Measurements from ENCODE around the gene ABCG1. TPM values are rescaled to one million over a fixed set of nuclear protein-coding genes. Genes with fewer than 3 reads are reported as not detected.

ABCG1 gene
- polyA plus RNA-seq, 1 donor from 2014 or later: 11.6 TPM

DNA sequence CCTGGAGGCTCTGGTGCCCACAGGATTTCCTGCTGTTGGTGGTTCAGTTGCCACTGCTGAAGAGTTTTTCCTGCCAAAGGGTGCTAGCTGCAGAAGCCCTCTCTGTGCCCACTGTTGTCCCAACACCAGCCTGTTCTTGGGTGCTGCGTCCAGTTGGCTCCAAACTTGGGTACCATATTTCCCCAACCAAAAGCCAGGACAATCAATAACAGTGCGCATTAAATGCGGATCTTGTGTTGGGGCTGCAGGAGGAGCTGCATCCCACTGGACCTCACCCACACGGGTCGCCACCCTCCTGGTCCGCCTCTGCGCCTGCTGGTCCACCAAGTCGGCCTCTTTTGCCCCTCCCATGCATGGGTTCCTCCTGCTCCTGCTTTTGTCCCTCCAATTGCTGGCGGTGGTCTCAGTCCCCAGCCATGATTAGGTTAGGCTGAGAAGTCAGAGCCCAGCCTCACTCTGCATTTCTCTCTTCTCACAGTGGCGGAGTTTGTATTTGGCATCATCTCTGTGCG, 9.8 kb downstream of the ABCG1 start:
- Mint-ChIP-seq H3K4me1 (peaks cover 38 to 43% (median 38%) of the 10 kb centered on the region in 3 donors), H3K27me3 (no peaks in the 10 kb centered on the region), H3K4me3 (peak overlapping the region in 2 of 4 donors; percentile 39 to 61), H3K36me3 (peaks cover 8% of the 10 kb centered on the region), H3K9me3 (no peaks in the 10 kb centered on the region), H3K27ac (peak overlapping the region in 2 of 3 donors; percentile 93 to 95)

- no peaks in the 10 kb centered on the region for H3K27me3 Mint-ChIP-seq
- H3K36me3 Mint-ChIP-seq: peaks cover 8% of the 10 kb centered on the region
- peak overlapping the region in 1 of 3 donors; percentile 100 for H3K27ac Mint-ChIP-seq
- H3K4me3 Mint-ChIP-seq: no peak overlapping the region
- H3K9me3 Mint-ChIP-seq: no peaks in the 10 kb centered on the region
- peaks cover 43 to 50% (median 44%) of the 10 kb centered on the region in 3 donors for H3K4me1 Mint-ChIP-seq
These were observed 10.7 kb downstream of the ABCG1 start for GRCh38 chr21:42229676-42230075.

DNA sequence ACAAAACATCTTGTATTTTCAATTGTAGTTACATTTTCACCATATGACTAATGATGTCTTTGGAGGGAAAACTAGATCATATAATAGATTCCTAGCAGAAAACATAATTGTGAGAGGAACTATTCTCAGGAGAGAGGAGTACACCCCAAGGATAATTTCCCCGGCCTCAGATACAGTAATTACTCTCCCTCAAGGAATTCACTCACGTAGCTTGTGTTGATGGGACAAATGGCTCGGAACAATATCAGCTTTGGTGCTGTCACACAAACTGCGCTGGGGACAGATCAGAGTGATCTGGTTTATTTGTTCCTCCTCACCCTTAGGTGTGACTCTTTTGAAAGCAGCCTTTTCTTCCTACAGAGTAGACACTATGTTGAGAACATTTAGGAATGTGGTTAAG, 11.2 kb downstream of the ABCG1 start:
- peak overlapping the region in 2 of 4 donors; percentile 22 to 27 for H3K4me3 Mint-ChIP-seq
- peaks cover 45 to 52% (median 46%) of the 10 kb centered on the region in 3 donors for H3K4me1 Mint-ChIP-seq
- H3K27me3 Mint-ChIP-seq: no peaks in the 10 kb centered on the region
- H3K27ac Mint-ChIP-seq: peak overlapping the region in 1 of 3 donors; percentile 100
- no peaks in the 10 kb centered on the region for H3K9me3 Mint-ChIP-seq
- H3K36me3 Mint-ChIP-seq: peaks cover 8% of the 10 kb centered on the region

DNA sequence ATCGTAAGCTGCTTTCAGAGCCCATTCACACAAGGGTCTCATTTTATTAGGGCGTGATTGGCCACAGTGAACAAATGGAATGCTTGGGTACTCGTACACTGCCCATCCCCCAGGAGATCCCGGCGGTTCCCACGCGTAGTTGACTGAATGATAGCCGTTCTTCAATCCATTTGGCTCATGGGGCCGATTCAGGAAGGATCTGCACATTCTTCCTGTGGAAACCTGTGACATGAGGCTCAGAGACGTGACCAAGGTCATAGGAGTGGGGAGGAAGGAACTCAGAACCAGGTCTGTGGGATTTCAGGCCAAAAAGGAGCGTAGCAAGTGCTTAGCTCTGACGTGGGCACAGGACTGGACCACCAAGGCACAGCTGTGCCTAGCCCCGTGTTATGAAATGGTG, 11.7 kb downstream of the ABCG1 start:
- peak overlapping the region in 2 of 3 donors; percentile 73 to 100 for H3K27ac Mint-ChIP-seq
- peak overlapping the region in 2 of 4 donors; percentile 22 to 31 for H3K4me3 Mint-ChIP-seq
- peaks cover 6% of the 10 kb centered on the region for H3K36me3 Mint-ChIP-seq
- peaks cover 49 to 56% (median 50%) of the 10 kb centered on the region in 3 donors for H3K4me1 Mint-ChIP-seq
- no peaks in the 10 kb centered on the region for H3K9me3 Mint-ChIP-seq
- H3K27me3 Mint-ChIP-seq: no peaks in the 10 kb centered on the region

- H3K27ac Mint-ChIP-seq: peak overlapping the region; percentile 53 to 100 (median 73)
- no peaks in the 10 kb centered on the region for H3K27me3 Mint-ChIP-seq
- H3K4me1 Mint-ChIP-seq: peaks cover 54 to 63% (median 59%) of the 10 kb centered on the region in 3 donors
- H3K36me3 Mint-ChIP-seq: peaks cover 4% of the 10 kb centered on the region
- H3K4me3 Mint-ChIP-seq: peak overlapping the region in 1 of 4 donors; percentile 91
- H3K9me3 Mint-ChIP-seq: no peaks in the 10 kb centered on the region
These were observed 12.8 kb downstream of the ABCG1 start for GRCh38 chr21:42231756-42232155.

DNA sequence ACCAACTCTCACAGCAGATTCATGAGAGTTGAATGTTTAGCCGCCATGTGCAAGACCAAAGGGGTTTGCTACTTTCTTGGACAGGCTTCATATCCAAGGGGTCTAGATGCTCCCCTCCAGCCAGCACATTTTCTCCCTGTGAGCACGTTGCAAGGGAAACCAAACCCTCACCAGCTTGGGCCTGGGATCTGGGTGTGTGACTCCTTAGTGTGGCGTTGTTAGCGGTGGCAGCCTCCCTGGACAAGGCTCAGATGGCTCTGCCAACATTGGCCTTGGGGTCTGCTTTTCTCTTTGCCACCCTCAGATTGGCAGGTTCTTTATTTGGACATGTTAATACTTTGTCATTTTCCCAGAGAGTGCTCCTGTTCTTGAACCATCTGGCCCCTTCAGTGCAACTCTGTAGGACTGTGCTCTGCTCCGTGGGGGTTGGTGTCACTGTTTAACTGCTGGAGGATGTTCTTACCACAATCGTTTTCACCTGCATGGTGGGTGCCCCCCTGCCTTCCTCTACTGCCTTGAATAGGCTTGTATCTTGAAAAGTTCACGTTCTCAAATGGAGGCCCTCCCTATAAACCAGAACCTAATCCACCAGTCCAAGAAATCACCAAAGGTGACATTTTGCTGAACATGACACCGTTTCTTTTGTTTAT, 13.4 kb downstream of the ABCG1 start:
- Mint-ChIP-seq H3K36me3 (peaks cover 5% of the 10 kb centered on the region), H3K4me1 (peaks cover 57 to 68% (median 63%) of the 10 kb centered on the region in 3 donors), H3K27me3 (no peaks in the 10 kb centered on the region), H3K9me3 (no peaks in the 10 kb centered on the region), H3K4me3 (peak overlapping the region; percentile 50 to 93 (median 92)), H3K27ac (peak overlapping the region; percentile 97 to 100 (median 99))

DNA sequence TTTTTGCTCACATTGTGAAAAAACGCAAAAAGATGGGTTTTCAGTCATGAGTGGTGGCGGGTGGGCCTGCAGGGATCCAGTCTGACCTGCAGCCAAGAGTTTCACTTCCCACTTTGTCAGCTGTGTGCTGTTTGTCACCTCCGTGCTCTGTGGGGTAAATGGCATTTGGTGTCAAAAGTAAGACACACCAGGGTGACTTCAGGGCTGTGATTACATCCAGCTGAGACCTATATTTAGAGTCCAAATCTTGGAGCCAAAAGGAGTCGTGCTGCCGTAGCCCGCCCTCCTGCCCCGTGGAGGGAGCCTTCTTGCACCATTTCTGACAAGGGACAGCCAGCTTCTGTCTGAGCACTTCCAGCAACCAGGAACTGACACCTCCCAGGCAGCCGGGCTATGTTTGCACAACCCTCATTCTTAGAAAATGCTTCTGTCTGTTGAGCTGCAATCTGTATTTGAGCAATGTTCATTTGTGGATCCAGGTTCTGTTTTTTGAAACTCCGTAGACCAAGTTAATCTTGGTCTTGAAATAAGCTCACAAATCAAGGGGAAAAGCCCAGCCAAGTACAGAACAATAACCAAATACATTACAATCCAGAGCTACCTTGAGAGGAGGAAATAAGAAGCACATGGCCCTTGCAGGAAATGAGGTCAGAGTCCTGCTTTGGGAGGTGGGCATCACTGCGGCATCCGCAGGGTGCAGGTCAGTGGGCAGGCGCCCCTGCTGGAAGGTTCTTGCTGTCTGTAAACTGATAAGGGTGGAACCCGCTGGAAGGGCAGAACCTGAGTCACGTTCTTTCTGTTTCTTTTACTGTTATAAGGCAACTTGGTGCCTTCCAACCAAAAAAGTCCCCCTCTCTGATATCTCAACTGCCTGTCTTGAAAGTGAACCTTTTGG, 14.4 kb downstream of the ABCG1 start:
- no peaks in the 10 kb centered on the region for H3K9me3 Mint-ChIP-seq
- H3K4me3 Mint-ChIP-seq: peak overlapping the region; percentile 75 to 93 (median 92)
- H3K4me1 Mint-ChIP-seq: peaks cover 55 to 67% (median 62%) of the 10 kb centered on the region in 3 donors
- H3K36me3 Mint-ChIP-seq: peaks cover 1% of the 10 kb centered on the region
- peak overlapping the region; percentile 97 to 100 (median 99) for H3K27ac Mint-ChIP-seq
- no peaks in the 10 kb centered on the region for H3K27me3 Mint-ChIP-seq

- H3K36me3 Mint-ChIP-seq: peaks cover 1% of the 10 kb centered on the region
- H3K4me3 Mint-ChIP-seq: peak overlapping the region; percentile 75 to 95 (median 92)
- H3K9me3 Mint-ChIP-seq: no peaks in the 10 kb centered on the region
- H3K27ac Mint-ChIP-seq: peak overlapping the region; percentile 97 to 100 (median 99)
- no peaks in the 10 kb centered on the region for H3K27me3 Mint-ChIP-seq
- peaks cover 55 to 69% (median 62%) of the 10 kb centered on the region in 3 donors for H3K4me1 Mint-ChIP-seq
These were observed 15.1 kb downstream of the ABCG1 start for GRCh38 chr21:42234041-42234440.

DNA sequence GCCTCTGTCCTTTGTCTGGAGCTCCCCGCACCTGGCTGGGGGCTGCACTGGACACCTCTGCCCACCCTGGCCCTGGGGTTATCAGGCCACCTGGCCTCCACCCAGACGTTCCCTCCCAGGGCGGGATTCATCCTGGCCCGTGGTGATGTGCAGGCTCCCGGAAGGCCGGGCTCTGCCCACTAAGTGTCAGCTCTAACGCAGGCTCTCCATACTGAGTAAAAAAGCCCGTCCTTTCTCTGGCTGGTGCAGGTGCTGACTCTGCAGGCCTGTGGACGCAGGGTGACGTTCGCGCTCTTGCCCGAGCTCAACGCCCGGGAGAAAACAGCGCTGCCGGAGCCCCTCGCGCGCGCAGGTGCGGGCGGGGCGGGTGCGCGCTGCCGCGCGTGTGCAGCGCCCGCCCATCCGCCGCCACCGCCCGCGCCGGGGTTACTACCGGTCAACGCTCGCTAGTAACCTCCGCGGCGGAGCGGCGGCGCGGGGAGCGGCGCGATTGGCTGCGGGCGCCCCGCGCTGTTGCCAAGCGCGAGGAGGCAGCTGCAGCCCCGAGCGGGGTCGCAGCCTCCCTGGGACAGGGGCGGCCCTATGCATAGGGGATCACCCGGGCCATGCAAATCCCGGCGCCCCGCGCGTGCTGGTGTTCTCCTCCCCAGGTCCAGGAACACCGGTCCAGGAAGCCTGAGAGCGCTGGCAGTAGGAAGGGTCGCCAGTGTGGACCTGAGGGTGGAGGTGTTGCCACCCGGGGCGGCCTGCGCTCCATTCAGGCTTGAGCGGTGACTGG, 15.7 kb downstream of the ABCG1 start:
- peak overlapping the region; percentile 97 to 100 (median 99) for H3K27ac Mint-ChIP-seq
- no peaks in the 10 kb centered on the region for H3K27me3 Mint-ChIP-seq
- H3K9me3 Mint-ChIP-seq: no peaks in the 10 kb centered on the region
- H3K4me3 Mint-ChIP-seq: peak overlapping the region; percentile 75 to 95 (median 92)
- peaks cover 55 to 66% (median 60%) of the 10 kb centered on the region in 3 donors for H3K4me1 Mint-ChIP-seq
- peaks cover 1% of the 10 kb centered on the region for H3K36me3 Mint-ChIP-seq

- Mint-ChIP-seq H3K27ac (peak overlapping the region; percentile 92 to 100 (median 99)), H3K9me3 (no peaks in the 10 kb centered on the region), H3K4me3 (peak overlapping the region; percentile 25 to 91 (median 86)), H3K4me1 (peaks cover 55 to 60% (median 58%) of the 10 kb centered on the region in 3 donors), H3K36me3 (peaks cover 1% of the 10 kb centered on the region), H3K27me3 (no peaks in the 10 kb centered on the region)
These were observed 16.7 kb downstream of the ABCG1 start for GRCh38 chr21:42235593-42235992.

DNA sequence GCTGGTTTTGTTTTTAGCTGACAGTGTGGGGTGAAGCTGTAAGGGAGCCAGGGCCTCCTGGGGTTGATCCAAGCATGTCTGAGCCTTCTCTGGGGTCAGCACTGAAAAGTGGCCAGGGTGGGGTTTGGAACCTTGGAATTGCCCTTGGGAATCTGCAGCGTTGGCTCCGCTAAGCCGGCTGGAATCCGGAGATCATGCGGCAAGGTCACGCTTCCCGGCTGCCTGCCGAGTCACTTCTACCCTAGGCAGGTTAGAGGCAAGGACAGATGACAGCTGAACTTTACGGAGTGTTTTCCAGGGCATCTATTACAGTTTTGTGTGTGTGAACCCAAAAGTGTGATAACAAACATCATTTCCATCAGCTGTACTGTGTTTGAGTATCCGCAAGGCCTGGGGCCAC, 17.1 kb downstream of the ABCG1 start:
- H3K27ac Mint-ChIP-seq: peak overlapping the region; percentile 92 to 100 (median 99)
- peaks cover 2% of the 10 kb centered on the region for H3K27me3 Mint-ChIP-seq
- H3K4me1 Mint-ChIP-seq: peaks cover 54 to 62% (median 57%) of the 10 kb centered on the region in 3 donors

DNA sequence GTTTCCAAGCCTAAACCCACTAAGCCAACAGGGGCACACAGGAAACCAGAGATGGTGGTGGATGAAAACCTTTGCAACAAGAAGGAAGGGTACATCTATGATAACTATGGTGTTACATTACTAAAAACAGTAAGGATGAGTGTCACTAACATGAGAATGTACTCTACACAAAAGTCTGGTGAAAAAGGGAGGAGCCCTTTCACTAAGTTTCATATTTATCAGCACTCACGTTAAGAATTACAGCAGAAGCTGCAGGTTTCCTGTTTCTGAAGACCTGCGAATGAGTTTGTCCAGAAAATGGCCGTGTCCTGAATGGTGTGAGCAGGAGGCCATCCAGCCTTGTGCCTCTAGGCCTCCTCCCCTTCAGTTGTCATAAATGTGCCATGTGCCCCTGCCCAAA, 17.8 kb downstream of the ABCG1 start:
- H3K36me3 Mint-ChIP-seq: peaks cover 1% of the 10 kb centered on the region
- peak overlapping the region in 2 of 3 donors; percentile 80 to 100 for H3K27ac Mint-ChIP-seq
- no peaks in the 10 kb centered on the region for H3K9me3 Mint-ChIP-seq
- peak overlapping the region in 3 of 4 donors; percentile 43 to 79 (median 78) for H3K4me3 Mint-ChIP-seq
- H3K4me1 Mint-ChIP-seq: peaks cover 50 to 60% (median 57%) of the 10 kb centered on the region in 3 donors
- peaks cover 2% of the 10 kb centered on the region for H3K27me3 Mint-ChIP-seq

More for the DNA sequence above, 17.1 kb downstream of the ABCG1 start:
- H3K9me3 Mint-ChIP-seq: no peaks in the 10 kb centered on the region
- H3K4me3 Mint-ChIP-seq: peak overlapping the region; percentile 25 to 86 (median 60)
- peaks cover 1% of the 10 kb centered on the region for H3K36me3 Mint-ChIP-seq

GRCh38 chr21:42237161-42237560, 18.2 kb downstream of the ABCG1 start:
- peak overlapping the region in 3 of 4 donors; percentile 52 to 79 (median 78) for H3K4me3 Mint-ChIP-seq
- H3K27ac Mint-ChIP-seq: peak overlapping the region in 2 of 3 donors; percentile 80 to 100
- peaks cover 51 to 62% (median 59%) of the 10 kb centered on the region in 3 donors for H3K4me1 Mint-ChIP-seq
- peaks cover 1% of the 10 kb centered on the region for H3K36me3 Mint-ChIP-seq
- no peaks in the 10 kb centered on the region for H3K9me3 Mint-ChIP-seq
- H3K27me3 Mint-ChIP-seq: peaks cover 2% of the 10 kb centered on the region

DNA sequence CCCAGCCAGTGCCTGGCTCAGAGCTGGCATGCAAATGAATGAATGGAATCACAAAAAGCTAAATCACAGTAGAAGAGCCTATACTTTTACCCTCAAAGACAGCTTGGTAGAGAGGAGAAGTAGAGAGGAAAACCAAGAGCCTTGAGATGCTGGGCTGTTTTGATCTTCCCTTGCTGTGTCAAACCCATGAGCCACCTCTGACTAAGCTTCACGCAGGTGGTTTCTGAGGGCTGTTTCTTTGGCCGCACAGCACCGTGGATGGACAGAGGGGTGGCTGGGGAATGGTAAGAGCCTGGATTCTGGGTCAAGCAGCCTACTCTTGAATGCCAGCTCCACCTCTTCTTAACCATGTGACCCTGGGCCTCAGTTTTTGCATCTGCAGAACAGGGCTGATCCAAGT, 18.6 kb downstream of the ABCG1 start:
- Mint-ChIP-seq H3K27me3 (peaks cover 6% of the 10 kb centered on the region), H3K4me3 (peak overlapping the region in 3 of 4 donors; percentile 52 to 79 (median 78)), H3K9me3 (no peaks in the 10 kb centered on the region), H3K36me3 (peaks cover 1% of the 10 kb centered on the region), H3K27ac (peak overlapping the region; percentile 23 to 100 (median 80)), H3K4me1 (peaks cover 52 to 62% (median 59%) of the 10 kb centered on the region in 3 donors)

Data from IgD-negative memory B cell (primary cell).